GM19240 (cell line): ENCODE results near the gene PIGU.
"Not testable (repeated sequence)": the region's sequence is repeated elsewhere in the genome, so short reads cannot be mapped to it uniquely, and the experiment has no call there.

Experiments used
- DNase-seq: peaks from one replicate; pipeline ENCODE4 v3.0.0; 2011; ENCODE audit warnings: low spot score; ENCODE audit not compliant: insufficient read length

PIGU gene

GRCh38 chr20:34535301-34535840 is 141.5 kb downstream of the PIGU start:
- no peak for DNase-seq

GRCh38 chr20:34534391-34535165 is 142.3 kb downstream of the PIGU start:
- DNase-seq = no peak

GRCh38 chr20:34532756-34533155 is 144.1 kb downstream of the PIGU start:
- no peak for DNase-seq

GRCh38 chr20:34532320-34532719 is 144.6 kb downstream of the PIGU start:
- DNase-seq = no peak

- DNase-seq = no peak
These were observed 145.2 kb downstream of the PIGU start for GRCh38 chr20:34531608-34532265.

GRCh38 chr20:34530342-34530741 is 146.6 kb downstream of the PIGU start:
- DNase-seq = no peak

- no peak for DNase-seq
These were observed 147.2 kb downstream of the PIGU start for GRCh38 chr20:34529742-34530141.

- no peak for DNase-seq
These were observed 148.0 kb downstream of the PIGU start for GRCh38 chr20:34528921-34529297.

- DNase-seq = no peak
These were observed 149.9 kb downstream of the PIGU start for GRCh38 chr20:34527016-34527415.

- no peak for DNase-seq
These were observed 150.4 kb downstream of the PIGU start for GRCh38 chr20:34526466-34526865.

- DNase-seq = no peak
These were observed 151.0 kb downstream of the PIGU start for GRCh38 chr20:34525709-34526416.

GRCh38 chr20:34525342-34525708 is 151.6 kb downstream of the PIGU start:
- no peak for DNase-seq

- DNase-seq = no peak
These were observed 152.5 kb downstream of the PIGU start for GRCh38 chr20:34524426-34524825.

- no peak for DNase-seq
These were observed 153.7 kb downstream of the PIGU start for GRCh38 chr20:34522969-34523871.

GRCh38 chr20:34519841-34520240 is 157.1 kb downstream of the PIGU start:
- not testable (repeated sequence) for DNase-seq

- not testable (repeated sequence) for DNase-seq
These were observed 158.0 kb downstream of the PIGU start for GRCh38 chr20:34518863-34519262.

- no peak for DNase-seq
These were observed 159.8 kb downstream of the PIGU start for GRCh38 chr20:34517114-34517505.

- DNase-seq = peak; percentile 63
These were observed 160.4 kb downstream of the PIGU start, which contains the start of gene DYNLRB1 for GRCh38 chr20:34516247-34517113. Gene DYNLRB1 (plus strand): TSS chr20:34516422. CDS start chr20:34516459, 37 bp downstream.

- no peak for DNase-seq
These were observed 161.2 kb downstream of the PIGU start for GRCh38 chr20:34515484-34516246.
